IPS DF 6.9 (cell line): ENCODE results near the gene POLR2A.
"Not testable (repeated sequence)": the region's sequence is repeated elsewhere in the genome, so short reads cannot be mapped to it uniquely, and the experiment has no call there.

ENCODE experiments used
- DNase-seq: peaks from one replicate; pipeline ENCODE4 v3.0.0-alpha.2; 2013; ENCODE audit warnings: low read depth, low spot score
- H3K27ac ChIP-seq: one replicate; pipeline ENCODE4 v1.5.1; 2013; ENCODE audit warnings: low read length, control low read depth
- H3K27me3 ChIP-seq: 2 replicates; pipeline ENCODE4 v1.6.1; 2013; ENCODE audit warnings: mild to moderate bottlenecking, low read length; ENCODE audit not compliant: control insufficient read depth, insufficient read depth
- H3K36me3 ChIP-seq: 2 replicates; pipeline ENCODE4 v1.6.1; 2013; ENCODE audit warnings: low read length; ENCODE audit not compliant: control insufficient read depth, insufficient read depth
- H3K4me1 ChIP-seq: 2 replicates; pipeline ENCODE4 v1.6.1; 2013; ENCODE audit warnings: low read length; ENCODE audit not compliant: control insufficient read depth, insufficient read depth
- H3K4me3 ChIP-seq: 2 replicates; pipeline ENCODE4 v1.5.1; 2013; ENCODE audit warnings: mild to moderate bottlenecking, low read length
- H3K9me3 ChIP-seq: 2 replicates; pipeline ENCODE4 v1.6.1; 2013; ENCODE audit warnings: low read length, inconsistent platforms; ENCODE audit not compliant: control insufficient read depth, insufficient read depth
- WGBS: extraction: QIAGEN DNeasy Blood & Tissue Kit; methylation state at CpG from one replicate; pipeline ENCODE4 v1.1.7; 2013; ENCODE audit warnings: mixed read lengths, missing lambda C conversion rate; ENCODE audit not compliant: insufficient read length, insufficient coverage; 5-methylcytosine and 5-hydroxymethylcytosine counted together

The POLR2A gene

GRCh38 chr17:7462474-7463371, 21.4 kb upstream of the POLR2A start:
- H3K4me1 ChIP-seq, result peaks cover 3% of the 10 kb centered on the region
- no peaks in the 10 kb centered on the region for H3K9me3 ChIP-seq
- no peak overlapping the region for H3K27ac ChIP-seq
- 100% methylated on average over 3 of the region's 44 CpGs for whole genome bisulfite sequencing
- H3K27me3 ChIP-seq, result no peaks in the 10 kb centered on the region
- H3K36me3 ChIP-seq, result peaks cover 10% of the 10 kb centered on the region; the same call in 1 of the 2 replicates
- DNase-seq, result no peak
- H3K4me3 ChIP-seq, result no peak overlapping the region

- DNase-seq, result no peak
- H3K9me3 ChIP-seq, result no peaks in the 10 kb centered on the region
- no peak overlapping the region for H3K4me3 ChIP-seq
- no peak overlapping the region for H3K27ac ChIP-seq
- peaks cover 3% of the 10 kb centered on the region for H3K4me1 ChIP-seq
- H3K27me3 ChIP-seq, result no peaks in the 10 kb centered on the region
- H3K36me3 ChIP-seq, result peaks cover 10% of the 10 kb centered on the region; the same call in 1 of the 2 replicates
- no CpG with 5 or more reads among the region's 14 CpGs for WGBS
Observed at GRCh38 chr17:7463372-7463846, 20.8 kb upstream of the POLR2A start.

- no peak overlapping the region for H3K4me3 ChIP-seq
- no peak for DNase-seq
- H3K36me3 ChIP-seq, result peaks cover 10% of the 10 kb centered on the region; the same call in 1 of the 2 replicates
- peaks cover 3% of the 10 kb centered on the region for H3K4me1 ChIP-seq
- H3K9me3 ChIP-seq, result no peaks in the 10 kb centered on the region
- H3K27ac ChIP-seq, result no peak overlapping the region
- no CpG with 5 or more reads among the region's 9 CpGs for WGBS
- H3K27me3 ChIP-seq, result no peaks in the 10 kb centered on the region
Observed at GRCh38 chr17:7464081-7464480, 20.1 kb upstream of the POLR2A start.

GRCh38 chr17:7465597-7466275, 18.4 kb upstream of the POLR2A start:
- DNase-seq, result no peak
- Histone ChIP-seq H3K27me3 (no peaks in the 10 kb centered on the region), H3K4me3 (no peak overlapping the region), H3K4me1 (peaks cover 3% of the 10 kb centered on the region), H3K27ac (no peak overlapping the region), H3K36me3 (peaks cover 10% of the 10 kb centered on the region; the same call in 1 of the 2 replicates), H3K9me3 (no peaks in the 10 kb centered on the region)
- WGBS, result no CpG with 5 or more reads among the region's 33 CpGs

- Histone ChIP-seq H3K27me3 (no peaks in the 10 kb centered on the region), H3K27ac (no peak overlapping the region), H3K4me3 (no peak overlapping the region), H3K9me3 (no peaks in the 10 kb centered on the region), H3K4me1 (peaks cover under 1% of the 10 kb centered on the region), H3K36me3 (peaks cover 10% of the 10 kb centered on the region; the same call in 1 of the 2 replicates)
- DNase-seq, result no peak
- no CpG with 5 or more reads among the region's 9 CpGs for WGBS
Observed at GRCh38 chr17:7466318-7466638, 17.9 kb upstream of the POLR2A start.

DNA sequence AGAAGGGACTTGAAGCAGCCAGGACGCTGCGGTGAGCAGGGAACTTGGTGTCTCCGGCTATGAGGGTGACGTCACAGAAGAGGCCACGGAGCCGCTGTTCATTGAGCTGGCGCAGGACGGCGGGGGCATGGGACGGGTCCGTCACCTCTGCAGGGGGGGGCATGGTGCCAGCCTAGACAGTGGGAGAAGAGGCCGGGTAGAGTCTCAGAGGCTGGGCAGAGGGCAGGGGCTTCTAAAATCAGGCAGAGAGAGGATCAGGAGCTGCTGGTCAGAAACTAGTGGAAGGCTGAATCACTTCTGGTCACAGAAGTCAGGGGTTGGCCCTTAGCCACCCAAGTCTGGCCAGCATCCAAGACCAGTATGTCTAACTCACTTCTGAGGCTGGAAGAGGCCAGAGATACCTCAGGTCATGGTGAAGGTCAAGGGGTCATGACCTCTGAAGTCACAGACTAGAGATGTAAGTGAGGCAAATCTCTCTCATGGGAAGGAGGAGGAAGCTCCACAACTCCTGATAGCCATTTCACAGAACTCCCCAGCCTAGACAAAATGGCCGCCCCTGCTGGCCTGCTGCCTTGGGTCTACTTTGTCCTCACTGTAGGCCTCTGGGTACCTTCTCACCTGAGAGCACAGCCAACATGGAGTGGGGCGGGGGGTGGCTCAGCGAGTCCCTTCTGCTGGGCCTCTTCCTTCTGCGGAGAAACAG, 17.4 kb upstream of the POLR2A start:
- no peak for DNase-seq
- Histone ChIP-seq H3K27ac (no peak overlapping the region), H3K27me3 (no peaks in the 10 kb centered on the region), H3K36me3 (peaks cover 10% of the 10 kb centered on the region; the same call in 1 of the 2 replicates), H3K9me3 (no peaks in the 10 kb centered on the region), H3K4me1 (no peaks in the 10 kb centered on the region; the same call in 1 of the 2 replicates), H3K4me3 (no peak overlapping the region)
- no CpG with 5 or more reads among the region's 16 CpGs for WGBS

GRCh38 chr17:7467498-7467897, 16.7 kb upstream of the POLR2A start:
- Histone ChIP-seq H3K36me3 (peaks cover 7% of the 10 kb centered on the region; the same call in 1 of the 2 replicates), H3K4me1 (no peaks in the 10 kb centered on the region), H3K4me3 (no peak overlapping the region), H3K9me3 (no peaks in the 10 kb centered on the region), H3K27me3 (no peaks in the 10 kb centered on the region), H3K27ac (no peak overlapping the region)
- DNase-seq, result no peak
- WGBS, result no CpG with 5 or more reads among the region's 3 CpGs

GRCh38 chr17:7468290-7468689, 15.9 kb upstream of the POLR2A start:
- Histone ChIP-seq H3K27ac (no peak overlapping the region), H3K4me3 (no peak overlapping the region), H3K9me3 (no peaks in the 10 kb centered on the region), H3K27me3 (no peaks in the 10 kb centered on the region), H3K36me3 (0 out of 2 replicates have a peak, but pooled peaks cover 4% of the 10 kb centered on the region), H3K4me1 (no peaks in the 10 kb centered on the region)
- DNase-seq, result no peak
- no CpG with 5 or more reads among the region's 11 CpGs for WGBS

DNA sequence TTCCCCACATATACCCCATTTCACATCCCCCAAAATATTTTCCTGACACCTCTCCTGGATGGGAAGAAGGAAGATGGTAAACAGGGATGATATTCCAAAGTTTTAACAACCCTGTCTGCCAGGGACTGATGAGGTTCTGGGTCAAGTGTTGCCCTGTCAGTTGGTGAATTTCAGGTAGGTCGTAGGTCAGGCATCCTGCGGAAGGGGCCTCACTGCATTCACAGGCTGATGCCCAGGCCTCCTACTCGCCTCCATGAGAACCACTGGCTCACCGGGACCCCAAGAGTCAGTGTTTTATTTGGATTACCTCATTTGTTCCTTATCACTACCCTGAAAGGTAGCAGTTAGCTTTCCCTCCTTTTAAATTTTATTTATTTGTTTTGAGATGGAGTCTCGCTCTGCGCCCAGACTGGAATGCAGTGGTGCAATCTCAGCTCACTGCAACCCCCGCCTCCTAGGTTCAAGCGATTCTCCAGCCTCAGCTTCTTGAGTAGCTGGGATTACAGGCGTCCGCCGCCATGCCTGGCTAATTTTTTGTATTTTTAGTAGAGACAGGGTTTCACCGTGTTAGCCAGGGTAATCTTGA, 15.3 kb upstream of the POLR2A start:
- Histone ChIP-seq H3K27me3 (no peaks in the 10 kb centered on the region), H3K36me3 (0 out of 2 replicates have a peak, but pooled peaks cover under 1% of the 10 kb centered on the region), H3K4me1 (no peaks in the 10 kb centered on the region), H3K4me3 (no peak overlapping the region), H3K27ac (no peak overlapping the region), H3K9me3 (no peaks in the 10 kb centered on the region)
- DNase-seq, result no peak
- no CpG with 5 or more reads among the region's 12 CpGs for WGBS

DNA sequence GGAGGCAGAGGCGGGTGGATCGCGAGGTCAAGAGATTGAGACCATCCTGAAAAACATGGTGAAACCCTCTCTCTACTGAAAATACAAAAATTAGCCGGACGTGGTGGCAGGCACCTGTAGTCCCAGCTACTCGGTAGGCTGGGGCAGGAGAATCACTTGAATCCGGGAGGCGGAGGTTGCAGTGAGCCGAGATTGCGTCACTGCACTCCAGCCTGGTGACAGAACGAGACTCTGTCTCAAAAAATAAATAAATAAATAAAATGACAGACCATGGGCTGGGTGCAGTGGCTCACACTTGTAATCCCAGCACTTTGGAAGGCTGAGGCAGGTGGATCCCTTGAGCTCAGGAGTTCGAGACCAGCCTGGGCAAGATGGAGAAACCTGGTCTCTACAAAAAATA, 14.3 kb upstream of the POLR2A start:
- H3K27ac ChIP-seq, DNase-seq, H3K9me3 ChIP-seq, H3K36me3 ChIP-seq, H3K27me3 ChIP-seq, H3K4me3 ChIP-seq, H3K4me1 ChIP-seq: not testable (repeated sequence)
- WGBS, result no CpG with 5 or more reads among the region's 12 CpGs
